ENCODE results near the gene DPYD. TPM values are rescaled to one million over a fixed set of nuclear protein-coding genes. Genes with fewer than 3 reads are reported as not detected.

Gene DPYD
- total RNA-seq, 2 donors from 2014 or later, result 9.2 to 17.5 TPM

GRCh38 chr1:97084546-97084945 is 836.3 kb downstream of the DPYD start:
- Histone ChIP-seq H3K27me3 (ENCODE audit: control insufficient read depth, insufficient read depth, low read length, poor library complexity, severe bottlenecking) (no peaks in the 10 kb centered on the region), H3K9me3 (ENCODE audit: control insufficient read depth, low read length) (no peaks in the 10 kb centered on the region), H3K4me1 (ENCODE audit: control insufficient read depth, insufficient read depth, low read length) (no peaks in the 10 kb centered on the region), H3K9ac (ENCODE audit: extremely low read depth, low read length, poor library complexity, severe bottlenecking) (no peak overlapping the region), H3K27ac (ENCODE audit: low read depth, low read length) (no peak overlapping the region), H3K36me3 (ENCODE audit: control insufficient read depth, insufficient read depth, low read length) (no peaks in the 10 kb centered on the region), H3K4me3 (ENCODE audit: low read length) (no peak overlapping the region)
- Mint-ChIP-seq H3K4me1 (peaks cover 5% of the 10 kb centered on the region), H3K27me3 (ENCODE audit: insufficient read depth) (no peaks in the 10 kb centered on the region), H3K36me3 (ENCODE audit: low read depth) (no peaks in the 10 kb centered on the region), H3K4me3 (no peak overlapping the region), H3K9me3 (no peaks in the 10 kb centered on the region), H3K27ac (no peak overlapping the region)
- TF ChIP-seq CTCF (conservative IDR thresholded peaks at IDR 0.05), result no peak
- WGBS, 2 experiments (ENCODE audit: insufficient coverage in 1 of 2, insufficient read length in 1 of 2), result 100% methylated on average over 1 of the region's 2 CpGs
- DNase-seq, result no peak

- no peak for TF ChIP-seq CTCF (conservative IDR thresholded peaks at IDR 0.05)
- H3K27ac ChIP-seq (ENCODE audit: low read depth, low read length), result no peak overlapping the region
- DNase-seq, result no peak
- H3K27me3 ChIP-seq (ENCODE audit: control insufficient read depth, insufficient read depth, low read length, poor library complexity, severe bottlenecking), result no peaks in the 10 kb centered on the region
- H3K9ac ChIP-seq (ENCODE audit: extremely low read depth, low read length, poor library complexity, severe bottlenecking), result no peak overlapping the region
- no peaks in the 10 kb centered on the region for H3K4me1 ChIP-seq (ENCODE audit: control insufficient read depth, insufficient read depth, low read length)
- Mint-ChIP-seq H3K4me1 (peaks cover 12% of the 10 kb centered on the region), H3K27me3 (ENCODE audit: insufficient read depth) (no peaks in the 10 kb centered on the region), H3K9me3 (no peaks in the 10 kb centered on the region), H3K27ac (no peak overlapping the region), H3K4me3 (no peak overlapping the region), H3K36me3 (ENCODE audit: low read depth) (no peaks in the 10 kb centered on the region)
- H3K9me3 ChIP-seq (ENCODE audit: control insufficient read depth, low read length), result no peaks in the 10 kb centered on the region
- 68 to 73% methylated on average over 4 of the region's 4 CpGs for WGBS, 2 experiments (ENCODE audit: insufficient coverage in 1 of 2, insufficient read length in 1 of 2)
- no peak overlapping the region for H3K4me3 ChIP-seq (ENCODE audit: low read length)
- no peaks in the 10 kb centered on the region for H3K36me3 ChIP-seq (ENCODE audit: control insufficient read depth, insufficient read depth, low read length)
Measured at GRCh38 chr1:97082160-97082848, 838.5 kb downstream of the DPYD start.

GRCh38 chr1:97078872-97079271 is 842.0 kb downstream of the DPYD start:
- WGBS, 2 experiments (ENCODE audit: insufficient coverage in 1 of 2, insufficient read length in 1 of 2), result 93 to 95% methylated on average over 5 to 6 of the region's 6 CpGs
- H3K36me3 ChIP-seq (ENCODE audit: control insufficient read depth, insufficient read depth, low read length), result no peaks in the 10 kb centered on the region
- H3K4me3 ChIP-seq (ENCODE audit: low read length), result no peak overlapping the region
- TF ChIP-seq CTCF (conservative IDR thresholded peaks at IDR 0.05), result no peak
- H3K9me3 Mint-ChIP-seq, result no peaks in the 10 kb centered on the region
- H3K27me3 ChIP-seq (ENCODE audit: control insufficient read depth, insufficient read depth, low read length, poor library complexity, severe bottlenecking), result no peaks in the 10 kb centered on the region
- no peak overlapping the region for H3K4me3 Mint-ChIP-seq
- H3K9me3 ChIP-seq (ENCODE audit: control insufficient read depth, low read length), result no peaks in the 10 kb centered on the region
- DNase-seq, result no peak
- H3K36me3 Mint-ChIP-seq (ENCODE audit: low read depth), result no peaks in the 10 kb centered on the region
- no peak overlapping the region for H3K9ac ChIP-seq (ENCODE audit: extremely low read depth, low read length, poor library complexity, severe bottlenecking)
- peaks cover 12% of the 10 kb centered on the region for H3K4me1 Mint-ChIP-seq
- H3K27ac Mint-ChIP-seq, result no peak overlapping the region
- no peaks in the 10 kb centered on the region for H3K4me1 ChIP-seq (ENCODE audit: control insufficient read depth, insufficient read depth, low read length)
- H3K27ac ChIP-seq (ENCODE audit: low read depth, low read length), result no peak overlapping the region
- H3K27me3 Mint-ChIP-seq (ENCODE audit: insufficient read depth), result no peaks in the 10 kb centered on the region

All from endodermal cell (in vitro differentiated cells).